GM12872 (cell line): ENCODE measurements around the gene BRF1.

ENCODE experiments used
- TF ChIP-seq, protein P1 (sequence below): IDR thresholded peaks from 3 replicates; pipeline ENCODE4 v1.5.1; 2011; ENCODE audit warnings: low read depth, mild to moderate bottlenecking, low read length, moderate library complexity; ENCODE audit not compliant: insufficient read depth

BRF1 gene

DNA sequence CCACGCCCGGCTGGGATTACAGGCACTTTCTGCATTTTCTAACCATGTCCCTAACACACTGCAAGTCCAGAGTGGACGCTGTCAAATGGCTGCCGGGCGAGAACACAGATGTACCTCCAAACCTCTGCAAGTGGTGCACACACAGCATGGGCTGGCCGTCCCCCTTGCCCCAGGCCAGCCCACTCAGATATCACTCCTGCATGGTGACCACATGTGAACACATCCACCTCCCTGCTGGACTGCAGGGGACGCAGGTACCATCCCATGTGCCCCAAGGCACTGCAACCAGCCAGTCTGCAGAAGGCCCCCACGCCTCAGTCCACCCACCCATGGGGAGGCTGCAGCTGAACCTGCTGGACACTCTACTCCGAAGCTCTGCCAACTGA lies 14.0 kb downstream of the BRF1 start:
- TF ChIP-seq, protein P1, sequence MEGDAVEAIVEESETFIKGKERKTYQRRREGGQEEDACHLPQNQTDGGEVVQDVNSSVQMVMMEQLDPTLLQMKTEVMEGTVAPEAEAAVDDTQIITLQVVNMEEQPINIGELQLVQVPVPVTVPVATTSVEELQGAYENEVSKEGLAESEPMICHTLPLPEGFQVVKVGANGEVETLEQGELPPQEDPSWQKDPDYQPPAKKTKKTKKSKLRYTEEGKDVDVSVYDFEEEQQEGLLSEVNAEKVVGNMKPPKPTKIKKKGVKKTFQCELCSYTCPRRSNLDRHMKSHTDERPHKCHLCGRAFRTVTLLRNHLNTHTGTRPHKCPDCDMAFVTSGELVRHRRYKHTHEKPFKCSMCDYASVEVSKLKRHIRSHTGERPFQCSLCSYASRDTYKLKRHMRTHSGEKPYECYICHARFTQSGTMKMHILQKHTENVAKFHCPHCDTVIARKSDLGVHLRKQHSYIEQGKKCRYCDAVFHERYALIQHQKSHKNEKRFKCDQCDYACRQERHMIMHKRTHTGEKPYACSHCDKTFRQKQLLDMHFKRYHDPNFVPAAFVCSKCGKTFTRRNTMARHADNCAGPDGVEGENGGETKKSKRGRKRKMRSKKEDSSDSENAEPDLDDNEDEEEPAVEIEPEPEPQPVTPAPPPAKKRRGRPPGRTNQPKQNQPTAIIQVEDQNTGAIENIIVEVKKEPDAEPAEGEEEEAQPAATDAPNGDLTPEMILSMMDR, result no peak

- TF ChIP-seq, protein P1, result no peak
These were observed 15.6 kb downstream of the BRF1 start for GRCh38 chr14:105285174-105285573.

DNA sequence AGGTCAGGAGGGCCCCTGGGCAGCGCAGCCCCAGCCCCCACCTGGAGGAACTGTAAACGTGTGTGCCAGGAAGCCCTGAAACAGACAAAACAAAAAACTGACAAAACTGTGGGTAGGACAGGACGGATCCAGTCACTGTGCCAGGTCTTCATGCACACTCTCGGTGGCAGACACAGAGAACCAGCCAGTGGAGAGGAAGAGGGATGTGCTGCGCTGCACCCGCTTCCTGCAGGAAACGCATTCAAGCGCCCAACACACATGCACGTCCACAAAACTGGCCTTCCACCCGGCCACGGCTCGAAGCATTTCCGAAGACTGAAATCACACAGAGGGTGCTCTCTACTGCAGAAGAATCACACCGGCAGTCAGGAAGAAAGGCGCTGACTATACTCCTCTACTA lies 16.9 kb downstream of the BRF1 start:
- TF ChIP-seq, protein P1, result no peak

DNA sequence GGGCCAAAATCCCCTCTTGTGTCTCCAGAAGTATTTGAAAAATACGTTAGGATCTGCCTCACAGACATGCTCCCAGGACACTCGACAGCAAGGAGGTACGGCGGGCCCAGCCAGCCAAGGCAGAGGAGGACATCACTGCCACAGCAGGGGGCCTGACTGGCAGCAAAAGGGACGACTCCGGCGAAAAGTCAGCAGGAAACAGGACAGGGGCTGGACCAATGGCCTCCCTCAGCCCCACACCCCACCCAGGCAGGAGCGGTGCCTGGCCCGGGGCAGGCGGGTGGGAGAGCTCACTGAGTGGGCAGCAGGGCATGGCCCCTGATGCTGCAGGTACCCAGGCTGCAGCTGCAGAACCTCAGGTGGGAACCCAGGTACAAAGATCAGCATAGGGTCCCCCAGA lies 17.8 kb downstream of the BRF1 start:
- TF ChIP-seq, protein P1, result no peak

DNA sequence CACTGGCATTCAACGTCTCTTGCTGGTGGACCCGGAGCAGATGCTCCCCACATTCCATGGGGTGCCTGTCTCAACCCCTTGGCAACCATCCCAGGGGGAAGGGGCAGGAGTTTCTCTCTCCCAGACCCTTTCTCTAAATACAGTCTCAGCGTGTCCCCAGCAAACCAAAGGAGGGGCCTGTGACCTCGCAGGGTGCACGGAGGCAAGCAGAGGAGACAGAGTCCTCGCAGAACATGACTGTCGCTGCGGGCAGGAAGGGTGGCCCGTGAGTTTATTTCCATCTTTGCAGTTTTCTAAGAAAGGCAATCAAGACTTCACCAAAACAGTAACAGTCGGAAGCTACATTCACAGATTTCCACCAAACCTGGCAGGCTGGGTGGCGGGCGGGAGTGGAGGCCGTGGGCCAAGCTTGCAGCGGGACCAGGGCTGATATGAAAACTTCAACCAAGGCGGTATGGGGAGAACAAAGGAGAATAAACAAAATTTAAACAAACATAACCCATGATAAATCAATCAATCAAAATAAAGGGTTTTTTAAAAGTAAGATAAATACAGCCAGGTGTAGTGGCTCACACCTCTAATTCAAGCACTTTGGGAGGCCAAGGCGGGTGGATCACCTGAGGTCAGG lies 18.6 kb downstream of the BRF1 start:
- TF ChIP-seq, protein P1, result no peak

DNA sequence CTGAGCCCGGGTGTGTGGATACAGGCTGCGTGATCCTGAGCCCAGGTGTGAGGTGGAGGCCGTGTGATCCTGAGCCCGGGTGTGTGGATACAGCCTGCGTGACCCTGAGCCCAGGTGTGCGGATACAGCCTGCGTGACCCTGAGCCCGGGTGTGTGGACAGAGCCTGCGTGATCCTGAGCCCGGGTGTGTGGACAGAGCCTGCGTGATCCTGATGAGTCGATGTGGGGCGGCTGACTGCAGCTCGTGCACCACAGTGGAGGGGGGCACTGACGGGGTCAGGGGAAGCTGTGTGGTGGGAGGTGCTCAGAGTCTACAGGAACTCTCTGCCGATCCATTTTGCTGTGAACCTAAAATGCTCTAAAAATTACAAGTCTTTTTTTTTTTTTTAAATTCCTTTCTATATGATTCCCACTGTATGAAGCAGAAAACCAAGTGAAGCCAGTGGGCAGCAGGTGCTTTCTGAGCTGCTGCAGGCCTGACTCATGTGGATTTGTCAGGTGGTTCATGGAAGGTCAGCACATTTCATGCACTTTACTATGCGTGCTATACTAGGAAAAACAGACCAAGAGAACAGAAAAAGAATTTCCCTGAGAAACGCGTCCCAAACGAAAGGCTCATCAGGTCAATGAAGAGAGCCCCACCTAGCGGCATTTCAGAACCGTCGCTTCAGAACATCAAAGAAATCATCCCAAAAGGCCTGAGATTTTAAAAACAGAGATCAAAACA lies 19.3 kb downstream of the BRF1 start:
- TF ChIP-seq, protein P1, result peak; percentile 79

DNA sequence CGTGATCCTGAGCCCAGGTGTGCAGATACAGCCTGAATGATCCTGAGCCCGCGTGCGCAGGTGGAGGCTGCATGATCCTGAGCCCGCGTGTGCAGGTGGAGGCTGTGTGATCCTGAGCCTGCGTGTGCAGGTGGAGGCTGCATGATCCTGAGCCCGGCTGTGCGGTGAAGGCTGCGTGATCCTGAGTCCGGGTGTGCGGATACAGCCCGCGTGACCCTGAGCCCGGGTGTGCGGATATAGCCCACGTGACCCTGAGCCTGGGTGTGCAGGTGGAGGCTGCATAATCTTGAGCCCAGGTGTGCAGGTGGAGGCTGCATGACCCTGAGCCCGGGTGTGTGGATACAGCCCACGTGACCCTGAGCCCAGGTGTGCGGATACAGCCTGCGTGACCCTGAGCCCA lies 20.3 kb downstream of the BRF1 start:
- TF ChIP-seq, protein P1, result no peak
